ENCODE measurements around the gene PTPRN.

PTPRN gene

DNA sequence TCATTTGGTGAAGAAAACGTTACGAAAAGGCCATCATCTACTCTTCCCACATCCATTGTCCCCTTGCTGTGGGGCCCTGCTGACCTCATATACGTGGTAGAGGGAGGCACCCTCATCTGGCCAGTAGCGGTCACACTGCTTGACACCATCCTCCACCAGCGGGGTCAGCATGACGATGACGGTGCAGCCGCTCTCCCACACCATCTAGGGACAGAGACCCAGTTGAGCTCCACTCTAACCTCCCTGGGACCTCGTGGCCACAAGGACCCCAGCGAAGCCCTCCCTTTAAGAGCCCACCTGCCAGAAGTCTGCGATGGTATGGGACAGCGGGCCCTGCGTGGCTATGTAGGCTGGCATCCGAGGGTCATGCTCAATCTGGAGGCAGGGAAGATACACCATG, 13.1 kb downstream of the PTPRN start:
- Histone ChIP-seq H3K4me2 (no peak overlapping the region), H3K79me2 (ENCODE audit: insufficient read depth, low read depth) (no peaks in the 10 kb centered on the region)

GRCh38 chr2:219294356-219295351, 14.5 kb downstream of the PTPRN start:
- no peaks in the 10 kb centered on the region for H3K36me3 ChIP-seq (ENCODE audit: insufficient read depth)
- H3K4me2 ChIP-seq: peak overlapping the region; percentile 86
- H3K9ac ChIP-seq: peak overlapping the region; percentile 54; the same call in 1 of the 2 replicates
- no peak overlapping the region for H3K27ac ChIP-seq
- peak; percentile 86 for TF ChIP-seq CTCF (conservative IDR thresholded peaks at IDR 0.05; ENCODE audit: low read depth, low read length)
- H4K20me1 ChIP-seq (ENCODE audit: insufficient read depth): no peaks in the 10 kb centered on the region
- peaks cover 23% of the 10 kb centered on the region; the same call in 1 of the 2 replicates for H3K27me3 ChIP-seq (ENCODE audit: insufficient read depth, low read depth)
- H3K4me1 ChIP-seq (ENCODE audit: low read depth, poor library complexity, severe bottlenecking): peaks cover 7% of the 10 kb centered on the region
- H3K4me3 ChIP-seq (IDR thresholded peaks at IDR 0.05; ENCODE audit: insufficient read depth, low read depth, low read length): no peak overlapping the region
- no peaks in the 10 kb centered on the region for H3K79me2 ChIP-seq (ENCODE audit: insufficient read depth, low read depth)
- H2AFZ ChIP-seq (ENCODE audit: low read depth): peak overlapping the region; percentile 83

More for the DNA sequence above, 13.1 kb downstream of the PTPRN start:
- Histone ChIP-seq H3K4me1 (ENCODE audit: low read depth, poor library complexity, severe bottlenecking) (peaks cover 11% of the 10 kb centered on the region), H3K9ac (no peak overlapping the region), H3K4me3 (IDR thresholded peaks at IDR 0.05; ENCODE audit: insufficient read depth, low read depth, low read length) (no peak overlapping the region), H2AFZ (ENCODE audit: low read depth) (no peak overlapping the region), H3K27ac (no peak overlapping the region), H3K36me3 (ENCODE audit: insufficient read depth) (no peaks in the 10 kb centered on the region), H3K27me3 (ENCODE audit: insufficient read depth, low read depth) (peaks cover 31% of the 10 kb centered on the region; the same call in 1 of the 2 replicates), H4K20me1 (ENCODE audit: insufficient read depth) (no peaks in the 10 kb centered on the region)
- no peak for TF ChIP-seq CTCF (conservative IDR thresholded peaks at IDR 0.05; ENCODE audit: low read depth, low read length)

DNA sequence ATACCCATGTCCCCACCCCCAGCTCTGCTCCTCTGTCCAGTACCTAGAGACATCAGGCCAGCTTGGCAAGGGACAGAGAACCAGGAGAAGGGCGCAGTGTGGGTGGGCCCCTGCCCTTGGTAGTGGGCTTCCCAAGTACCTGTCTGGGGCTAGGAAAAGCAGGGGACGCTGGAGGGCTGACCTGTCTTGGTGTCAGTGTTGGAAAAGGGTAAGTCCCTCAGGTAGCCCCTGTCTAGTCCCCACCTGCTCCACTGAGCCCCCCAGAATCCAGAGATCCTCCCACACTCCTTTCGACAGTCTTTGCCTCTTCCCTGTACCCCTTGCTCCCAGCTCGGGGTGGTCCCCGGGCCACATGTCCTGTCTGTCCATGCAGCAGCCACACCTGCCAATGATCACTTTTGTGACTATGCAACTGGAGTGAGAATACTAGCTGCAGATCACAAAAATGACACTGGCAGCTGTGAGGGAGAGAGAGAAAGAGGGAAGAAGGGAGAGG, 15.4 kb downstream of the PTPRN start:
- peaks cover 17% of the 10 kb centered on the region; the same call in 1 of the 2 replicates for H3K27me3 ChIP-seq (ENCODE audit: insufficient read depth, low read depth)
- no peaks in the 10 kb centered on the region for H4K20me1 ChIP-seq (ENCODE audit: insufficient read depth)
- no peaks in the 10 kb centered on the region for H3K79me2 ChIP-seq (ENCODE audit: insufficient read depth, low read depth)
- no peak overlapping the region for H3K4me3 ChIP-seq (IDR thresholded peaks at IDR 0.05; ENCODE audit: insufficient read depth, low read depth, low read length)
- no peak overlapping the region for H3K27ac ChIP-seq
- no peak for TF ChIP-seq CTCF (conservative IDR thresholded peaks at IDR 0.05; ENCODE audit: low read depth, low read length)
- H3K9ac ChIP-seq: no peak overlapping the region
- no peak overlapping the region for H3K4me2 ChIP-seq
- peaks cover 7% of the 10 kb centered on the region for H3K4me1 ChIP-seq (ENCODE audit: low read depth, poor library complexity, severe bottlenecking)
- H2AFZ ChIP-seq (ENCODE audit: low read depth): peak overlapping the region; percentile 83; the same call in 1 of the 2 replicates
- H3K36me3 ChIP-seq (ENCODE audit: insufficient read depth): no peaks in the 10 kb centered on the region

GRCh38 chr2:219292616-219293015, 16.6 kb downstream of the PTPRN start:
- H3K4me2 ChIP-seq: no peak overlapping the region
- no peaks in the 10 kb centered on the region for H3K36me3 ChIP-seq (ENCODE audit: insufficient read depth)
- H3K27me3 ChIP-seq (ENCODE audit: insufficient read depth, low read depth): peaks cover 15% of the 10 kb centered on the region; the same call in 1 of the 2 replicates
- H2AFZ ChIP-seq (ENCODE audit: low read depth): no peak overlapping the region
- no peaks in the 10 kb centered on the region for H3K79me2 ChIP-seq (ENCODE audit: insufficient read depth, low read depth)
- TF ChIP-seq CTCF (conservative IDR thresholded peaks at IDR 0.05; ENCODE audit: low read depth, low read length): no peak
- no peak overlapping the region for H3K4me3 ChIP-seq (IDR thresholded peaks at IDR 0.05; ENCODE audit: insufficient read depth, low read depth, low read length)
- no peaks in the 10 kb centered on the region for H4K20me1 ChIP-seq (ENCODE audit: insufficient read depth)
- no peak overlapping the region for H3K27ac ChIP-seq
- peaks cover 7% of the 10 kb centered on the region for H3K4me1 ChIP-seq (ENCODE audit: low read depth, poor library complexity, severe bottlenecking)
- H3K9ac ChIP-seq: no peak overlapping the region

All from KMS-11 (cell line).